ENCODE measurements around the gene CSAD. TPM values are rescaled to one million over a fixed set of nuclear protein-coding genes. Genes with fewer than 3 reads are reported as not detected.
A peak's percentile ranks its signal among the peaks of the same experiment; 100 is the strongest.

Gene CSAD
- total and polyA plus RNA-seq, 2 of the 13 experiments (the other 11 are each of a cell fraction or from before 2014, with no cell fraction given) = 7.2 to 23.5 TPM

DNA sequence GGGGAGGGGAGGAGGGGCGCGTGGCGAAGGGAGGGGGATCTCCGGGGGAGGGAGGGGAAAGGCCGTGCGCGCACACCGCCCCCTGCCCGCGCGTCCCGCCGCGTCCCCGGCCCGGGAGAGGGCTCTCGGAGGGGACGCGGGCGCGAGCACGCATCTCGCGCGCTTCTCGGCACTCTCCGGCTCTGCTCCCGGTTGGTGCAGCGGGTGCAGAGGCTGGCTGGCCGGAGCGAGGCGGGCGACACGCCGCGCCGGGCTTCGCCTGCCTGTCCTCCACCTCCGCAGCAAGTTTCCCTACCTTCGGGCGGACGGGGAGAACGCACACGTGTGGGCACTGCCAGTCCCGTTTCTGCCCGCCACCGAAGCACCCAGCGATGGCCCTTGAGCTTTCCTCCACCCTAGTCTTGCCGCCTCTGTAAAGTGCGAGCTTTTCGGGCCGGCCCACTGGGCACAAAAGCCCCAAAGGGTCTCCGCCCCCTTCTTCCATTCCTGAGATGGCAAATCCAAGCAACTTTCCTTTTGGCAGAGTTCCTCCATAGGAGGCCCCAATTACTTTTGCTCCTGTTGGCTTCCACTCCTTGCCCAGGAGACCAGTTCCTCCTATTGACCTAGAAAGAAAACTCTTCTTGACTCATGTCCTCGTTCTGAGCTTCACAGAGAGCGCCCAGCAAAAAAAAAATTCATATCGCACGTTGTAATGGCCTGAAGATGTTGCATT is 363 bp upstream of the CSAD start (continued):
- TF ChIP-seq, protein P1, sequence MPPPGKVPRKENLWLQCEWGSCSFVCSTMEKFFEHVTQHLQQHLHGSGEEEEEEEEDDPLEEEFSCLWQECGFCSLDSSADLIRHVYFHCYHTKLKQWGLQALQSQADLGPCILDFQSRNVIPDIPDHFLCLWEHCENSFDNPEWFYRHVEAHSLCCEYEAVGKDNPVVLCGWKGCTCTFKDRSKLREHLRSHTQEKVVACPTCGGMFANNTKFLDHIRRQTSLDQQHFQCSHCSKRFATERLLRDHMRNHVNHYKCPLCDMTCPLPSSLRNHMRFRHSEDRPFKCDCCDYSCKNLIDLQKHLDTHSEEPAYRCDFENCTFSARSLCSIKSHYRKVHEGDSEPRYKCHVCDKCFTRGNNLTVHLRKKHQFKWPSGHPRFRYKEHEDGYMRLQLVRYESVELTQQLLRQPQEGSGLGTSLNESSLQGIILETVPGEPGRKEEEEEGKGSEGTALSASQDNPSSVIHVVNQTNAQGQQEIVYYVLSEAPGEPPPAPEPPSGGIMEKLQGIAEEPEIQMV (CRISPR knock-in tag; IDR thresholded peaks at IDR 0.05; ENCODE audit: low read depth) = no peak
- TF ChIP-seq ARNT2 (CRISPR knock-in tag; IDR thresholded peaks at IDR 0.05; ENCODE audit: low read depth) = no peak; the same call in 1 of the 2 replicates
- TF ChIP-seq ZNF10 (CRISPR knock-in tag; IDR thresholded peaks at IDR 0.05; ENCODE audit: borderline replicate concordance, low read depth) = no peak
- TF ChIP-seq ZNF562 (CRISPR knock-in tag; IDR thresholded peaks at IDR 0.05; ENCODE audit: borderline replicate concordance) = no peak
- peak; percentile 31; the same call in 1 of the 2 replicates for TF ChIP-seq DMAP1 (CRISPR knock-in tag; IDR thresholded peaks at IDR 0.05)
- TF ChIP-seq CCDC6 (CRISPR knock-in tag; IDR thresholded peaks at IDR 0.05) = peak; percentile 64

DNA sequence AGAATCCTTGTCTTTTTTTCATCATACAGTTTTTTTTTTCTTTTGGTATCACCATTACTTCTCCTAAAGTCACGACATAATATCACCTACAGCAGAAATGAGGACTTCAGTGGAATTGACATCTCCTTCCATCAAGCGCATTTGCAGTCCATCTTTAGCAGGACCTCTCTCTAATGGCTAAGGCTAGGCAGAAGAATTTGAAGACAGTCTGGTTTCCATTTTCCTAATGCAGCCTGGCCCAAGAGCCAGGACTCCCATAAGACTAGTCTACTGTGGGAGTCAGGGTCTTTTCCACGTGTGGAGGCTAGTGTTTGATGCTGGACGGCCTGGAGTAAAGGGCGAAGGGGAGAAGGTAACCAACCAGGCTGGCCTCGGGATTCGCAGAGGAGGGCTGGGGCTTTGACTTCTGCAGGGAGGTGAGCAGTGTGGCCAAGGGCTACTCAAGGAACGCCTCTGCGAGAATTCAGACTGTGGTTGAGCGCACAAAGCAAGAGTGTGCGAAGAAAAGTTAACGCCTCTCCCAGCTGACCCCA is 972 bp downstream of the CSAD start:
- ChIA-PET POLR2A (interaction anchor here (0.6 to 3.3 kb wide), 23 partner anchors 8 to 321 kb away, joined by 3 to 34 read pairs (median 7); partner anchors contain the start of genes AAAS, EIF4B, ESPL1 and MYG1), CTCF (ENCODE audit: low intra/inter-chr PET ratio, low total read pairs) (no interaction called here)
- DNase-seq (ENCODE audit: low spot score) = no peak
- H3K4me2 ChIP-seq (ENCODE audit: low read depth, low read length) = peak overlapping the region; percentile 89
- H3K9ac ChIP-seq (ENCODE audit: insufficient read depth, low read depth, low read length) = peak overlapping the region; percentile 85
- H3K4me1 ChIP-seq (ENCODE audit: insufficient read depth, low read length) = peaks cover 56% of the 10 kb centered on the region
- WGBS (ENCODE audit: low lambda C conversion rate) = 7% methylated on average over 12 of the region's 12 CpGs
- peak overlapping the region; percentile 90 for H2AFZ ChIP-seq (ENCODE audit: low read length)
- peaks cover 32% of the 10 kb centered on the region for H3K79me2 ChIP-seq (ENCODE audit: insufficient read depth, low read length)
- peak overlapping the region; percentile 91 for H3K27ac ChIP-seq (ENCODE audit: extremely low read length, insufficient read depth, low read length)
- no peak for FAIRE-seq
- no peaks in the 10 kb centered on the region for H3K9me3 ChIP-seq (ENCODE audit: low read length)
- H3K36me3 ChIP-seq (replicated peaks in 1 of 2; ENCODE audit: control insufficient read depth in 1 of 2, insufficient read depth in 2 of 2, low read length in 2 of 2) = peaks cover 6 to 27% of the 10 kb centered on the region in 2 experiments
- TSS peak; percentile 88 for BruUV-seq (replicated peaks)
- H3K27me3 ChIP-seq (ENCODE audit: control insufficient read depth in 1 of 2, insufficient read depth in 2 of 2, low read length in 2 of 2) = no peaks in the 10 kb centered on the region; a peak in 1 of 5 replicates
- intact Hi-C loops (cut with micrococcal nuclease; ENCODE audit: unreplicated experiment) (loop anchor here (1.0 kb wide), 1 partner anchor 11 kb away; no protein-coding TSS in a partner anchor), in situ Hi-C loops (cut with HindIII; ENCODE audit: extremely low pct_ligation_motif_present, low pct_unique_long_range_greater_than_20kb) (no loop called here)
- H3K4me3 ChIP-seq (replicated peaks in 1 of 3; ENCODE audit: insufficient read depth in 1 of 3, low read depth in 2 of 3, low read length in 3 of 3) = peak overlapping the region; percentile 64 to 82 (median 64)
- ATAC-seq = peak; percentile 24
- H4K20me1 ChIP-seq (ENCODE audit: insufficient read depth, low read length) = peaks cover 15% of the 10 kb centered on the region
- TF ChIP-seq CCDC6 (CRISPR knock-in tag; IDR thresholded peaks at IDR 0.05) (no peak), ZNF20 (CRISPR knock-in tag; IDR thresholded peaks at IDR 0.05) (no peak), SIX1 (CRISPR knock-in tag; IDR thresholded peaks at IDR 0.05; ENCODE audit: borderline replicate concordance) (0 out of 2 replicates have a peak, but pooled peaks have one; percentile 12), ZNF737 (CRISPR knock-in tag; IDR thresholded peaks at IDR 0.05; ENCODE audit: borderline replicate concordance) (peak; percentile 84; the same call in 1 of the 2 replicates)
- TF ChIP-seq, protein P2, sequence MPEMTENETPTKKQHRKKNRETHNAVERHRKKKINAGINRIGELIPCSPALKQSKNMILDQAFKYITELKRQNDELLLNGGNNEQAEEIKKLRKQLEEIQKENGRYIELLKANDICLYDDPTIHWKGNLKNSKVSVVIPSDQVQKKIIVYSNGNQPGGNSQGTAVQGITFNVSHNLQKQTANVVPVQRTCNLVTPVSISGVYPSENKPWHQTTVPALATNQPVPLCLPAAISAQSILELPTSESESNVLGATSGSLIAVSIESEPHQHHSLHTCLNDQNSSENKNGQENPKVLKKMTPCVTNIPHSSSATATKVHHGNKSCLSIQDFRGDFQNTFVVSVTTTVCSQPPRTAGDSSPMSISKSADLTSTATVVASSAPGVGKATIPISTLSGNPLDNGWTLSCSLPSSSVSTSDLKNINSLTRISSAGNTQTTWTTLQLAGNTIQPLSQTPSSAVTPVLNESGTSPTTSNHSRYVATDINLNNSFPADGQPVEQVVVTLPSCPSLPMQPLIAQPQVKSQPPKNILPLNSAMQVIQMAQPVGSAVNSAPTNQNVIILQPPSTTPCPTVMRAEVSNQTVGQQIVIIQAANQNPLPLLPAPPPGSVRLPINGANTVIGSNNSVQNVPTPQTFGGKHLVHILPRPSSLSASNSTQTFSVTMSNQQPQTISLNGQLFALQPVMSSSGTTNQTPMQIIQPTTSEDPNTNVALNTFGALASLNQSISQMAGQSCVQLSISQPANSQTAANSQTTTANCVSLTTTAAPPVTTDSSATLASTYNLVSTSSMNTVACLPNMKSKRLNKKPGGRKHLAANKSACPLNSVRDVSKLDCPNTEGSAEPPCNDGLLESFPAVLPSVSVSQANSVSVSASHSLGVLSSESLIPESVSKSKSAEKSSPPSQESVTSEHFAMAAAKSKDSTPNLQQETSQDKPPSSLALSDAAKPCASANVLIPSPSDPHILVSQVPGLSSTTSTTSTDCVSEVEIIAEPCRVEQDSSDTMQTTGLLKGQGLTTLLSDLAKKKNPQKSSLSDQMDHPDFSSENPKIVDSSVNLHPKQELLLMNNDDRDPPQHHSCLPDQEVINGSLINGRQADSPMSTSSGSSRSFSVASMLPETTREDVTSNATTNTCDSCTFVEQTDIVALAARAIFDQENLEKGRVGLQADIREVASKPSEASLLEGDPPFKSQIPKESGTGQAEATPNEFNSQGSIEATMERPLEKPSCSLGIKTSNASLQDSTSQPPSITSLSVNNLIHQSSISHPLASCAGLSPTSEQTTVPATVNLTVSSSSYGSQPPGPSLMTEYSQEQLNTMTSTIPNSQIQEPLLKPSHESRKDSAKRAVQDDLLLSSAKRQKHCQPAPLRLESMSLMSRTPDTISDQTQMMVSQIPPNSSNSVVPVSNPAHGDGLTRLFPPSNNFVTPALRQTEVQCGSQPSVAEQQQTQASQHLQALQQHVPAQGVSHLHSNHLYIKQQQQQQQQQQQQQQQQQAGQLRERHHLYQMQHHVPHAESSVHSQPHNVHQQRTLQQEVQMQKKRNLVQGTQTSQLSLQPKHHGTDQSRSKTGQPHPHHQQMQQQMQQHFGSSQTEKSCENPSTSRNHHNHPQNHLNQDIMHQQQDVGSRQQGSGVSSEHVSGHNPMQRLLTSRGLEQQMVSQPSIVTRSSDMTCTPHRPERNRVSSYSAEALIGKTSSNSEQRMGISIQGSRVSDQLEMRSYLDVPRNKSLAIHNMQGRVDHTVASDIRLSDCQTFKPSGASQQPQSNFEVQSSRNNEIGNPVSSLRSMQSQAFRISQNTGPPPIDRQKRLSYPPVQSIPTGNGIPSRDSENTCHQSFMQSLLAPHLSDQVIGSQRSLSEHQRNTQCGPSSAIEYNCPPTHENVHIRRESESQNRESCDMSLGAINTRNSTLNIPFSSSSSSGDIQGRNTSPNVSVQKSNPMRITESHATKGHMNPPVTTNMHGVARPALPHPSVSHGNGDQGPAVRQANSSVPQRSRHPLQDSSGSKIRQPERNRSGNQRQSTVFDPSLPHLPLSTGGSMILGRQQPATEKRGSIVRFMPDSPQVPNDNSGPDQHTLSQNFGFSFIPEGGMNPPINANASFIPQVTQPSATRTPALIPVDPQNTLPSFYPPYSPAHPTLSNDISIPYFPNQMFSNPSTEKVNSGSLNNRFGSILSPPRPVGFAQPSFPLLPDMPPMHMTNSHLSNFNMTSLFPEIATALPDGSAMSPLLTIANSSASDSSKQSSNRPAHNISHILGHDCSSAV (CRISPR knock-in tag; IDR thresholded peaks at IDR 0.05; ENCODE audit: borderline replicate concordance) = no peak
- TF ChIP-seq, protein P3, sequence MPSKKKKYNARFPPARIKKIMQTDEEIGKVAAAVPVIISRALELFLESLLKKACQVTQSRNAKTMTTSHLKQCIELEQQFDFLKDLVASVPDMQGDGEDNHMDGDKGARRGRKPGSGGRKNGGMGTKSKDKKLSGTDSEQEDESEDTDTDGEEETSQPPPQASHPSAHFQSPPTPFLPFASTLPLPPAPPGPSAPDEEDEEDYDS (CRISPR knock-in tag; IDR thresholded peaks at IDR 0.05) = no peak

All from HepG2 (cell line).